NCI-H1436 (cell line): ENCODE measurements around the gene LMLN.
"Not testable (repeated sequence)": the region's sequence is repeated elsewhere in the genome, so short reads cannot be mapped to it uniquely, and the experiment has no call there.

Source experiments
- DNase-seq: peaks from one replicate; lab custom pipeline; 2025; lab: John Stamatoyannopoulos, UW

The LMLN gene

GRCh38 chr3:198079771-198080520 is 119.9 kb downstream of the LMLN start:
- DNase-seq, result no peak

- peak; percentile 58 for DNase-seq
These were observed 120.7 kb downstream of the LMLN start for GRCh38 chr3:198080521-198081384.

- no peak for DNase-seq
These were observed 121.4 kb downstream of the LMLN start for GRCh38 chr3:198081421-198081844.

- not testable (repeated sequence) for DNase-seq
These were observed 122.2 kb downstream of the LMLN start for GRCh38 chr3:198082226-198082625.

GRCh38 chr3:198088421-198088955 is 128.5 kb downstream of the LMLN start:
- DNase-seq, result no peak

GRCh38 chr3:198090795-198091332 is 130.8 kb downstream of the LMLN start:
- DNase-seq, result no peak

- no peak for DNase-seq
These were observed 132.3 kb downstream of the LMLN start for GRCh38 chr3:198092276-198092675.

GRCh38 chr3:198093112-198093679 is 133.2 kb downstream of the LMLN start:
- DNase-seq, result no peak
